Stomach (tissue), 19 donors: ENCODE results near the gene CD300E. TPM values are rescaled to one million over a fixed set of nuclear protein-coding genes. Genes with fewer than 3 reads are reported as not detected.
A peak's percentile ranks its signal among the peaks of the same experiment; 100 is the strongest.

Source experiments
- DNase-seq, 2 donors: peaks; one replicate each; pipeline versions ENCODE4 v3.0.0 to v3.0.0-alpha.2; 2013 to 2019
- H3K27ac ChIP-seq, 5 donors: fragments of 200-600 bp in 4 of 5; sonication (generic) in 4 of 5; one replicate each; pipeline ENCODE4 v1.5.1; 2013 to 2019; ENCODE audit warnings: mild to moderate bottlenecking in 1 of 5, moderate library complexity in 1 of 5
- H3K27me3 ChIP-seq, 3 donors: fragments of 200-600 bp; sonication (generic); one replicate each; pipeline ENCODE4 v1.5.1; 2017 to 2019; ENCODE audit warnings: mixed run types in 1 of 3
- H3K36me3 ChIP-seq, 4 donors: fragments of 200-600 bp; sonication (generic); 1 replicate in 3 of 4; 2 replicates in 1 of 4; pipeline ENCODE4 v1.5.1; 2016 to 2019
- H3K4me1 ChIP-seq, 4 donors: fragments of 200-600 bp; sonication (generic); one replicate each; pipeline ENCODE4 v1.5.1; 2016 to 2019
- H3K4me3 ChIP-seq, 4 donors: fragments of 200-600 bp; sonication (generic) in 3 of 4; one replicate each; pipeline ENCODE4 v1.5.1; 2016 to 2019; ENCODE audit warnings: mild to moderate bottlenecking in 1 of 4
- H3K9me3 ChIP-seq, 4 donors: fragments of 200-600 bp; sonication (generic); one replicate each; pipeline ENCODE4 v1.5.1; 2016 to 2019
- EP300 ChIP-seq: sonication (generic); formaldehyde crosslinking; IDR thresholded peaks from one replicate; pipeline ENCODE4 v1.6.1; 2017; ENCODE audit warnings: antibody characterized with exemption
- POLR2A ChIP-seq, 4 donors: fragments of 450-650 bp; IDR thresholded peaks; one replicate each; pipeline ENCODE4 v1.6.1; 2016; ENCODE audit warnings: antibody characterized with exemption in 4 of 4, control low read depth in 2 of 4, mild to moderate bottlenecking in 1 of 4, moderate library complexity in 1 of 4
- POLR2AphosphoS5 ChIP-seq, 3 donors: sonication (generic); formaldehyde crosslinking; IDR thresholded peaks; one replicate each; pipeline ENCODE4 v1.6.1; 2016; ENCODE audit warnings: antibody characterized with exemption in 3 of 3
- WGBS, 5 donors: extraction: QIAGEN DNeasy Blood & Tissue Kit in 3 of 5; methylation state at CpG; one replicate each; pipeline versions ENCODE4 v1.1.5 to v1.1.7; 2013 to 2018; 5-methylcytosine and 5-hydroxymethylcytosine counted together
- intact Hi-C: fragments of 100-400 bp; cut with DNase I; formaldehyde crosslinking; loops from one replicate; pipeline ENCODE4 v1.15.1; 2023; ENCODE audit warnings: low total_unique reads
- long read RNA-seq, 10 donors: transcript quantifications; one replicate each; lab custom pipeline, GENCODE V29; 2026
- polyA plus RNA-seq, 3 donors: library from polyadenylated mRNA; stranded (reverse); fragments of 200-250 nt; gene quantifications; one replicate each; pipeline ENCODE4 v1.2.3, GENCODE V29; 2013
- total RNA-seq, 5 donors: library from RNA; depleted of rRNA; stranded (reverse); fragments of >200 nt; gene quantifications; one replicate each; pipeline versions ENCODE4 v1.1.0 to v1.2.3, GENCODE V29; 2014 to 2016
- TF ChIP-seq, protein P1 (sequence below), 7 experiments: fragments of 450-650 bp in 4 of 7; fragments of 200-600 bp in 3 of 7; sonication (generic) in 3 of 7; IDR thresholded peaks; one replicate each; pipeline ENCODE4 v1.5.1; 2016 to 2019; ENCODE audit warnings: antibody characterized with exemption in 7 of 7, control low read depth in 2 of 7, mild to moderate bottlenecking in 1 of 7
- donor health status: healthy with polysubstance abuse.
- donor health status: Bipolar disorder and iron deficiency.
- donor health status: healthy.

The CD300E gene, protein sequence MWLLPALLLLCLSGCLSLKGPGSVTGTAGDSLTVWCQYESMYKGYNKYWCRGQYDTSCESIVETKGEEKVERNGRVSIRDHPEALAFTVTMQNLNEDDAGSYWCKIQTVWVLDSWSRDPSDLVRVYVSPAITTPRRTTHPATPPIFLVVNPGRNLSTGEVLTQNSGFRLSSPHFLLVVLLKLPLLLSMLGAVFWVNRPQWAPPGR
- total RNA-seq: 1 to 10 TPM in 1 of 5 donors, under 1 TPM in 2, not detected in 2; 0.29 to 7.6 (median 0.73) TPM
- under 1 TPM in 2 of 3 donors, not detected in 1; 0.15 to 0.37 TPM for polyA plus RNA-seq
- long read RNA-seq, donor 1: 0 reads
- long read RNA-seq, donor 2: 0 reads
- long read RNA-seq, donor 3: 0 reads
- long read RNA-seq, donor 4: 0 reads
- long read RNA-seq, donor 5: 0 reads
- long read RNA-seq, donor 6: 0 reads
- long read RNA-seq, donor 7: 0 reads
- long read RNA-seq, donor 8: 0 reads
- long read RNA-seq, donor 9: 0 reads
- long read RNA-seq, donor 10: 0 reads

GRCh38 chr17:74623693-74624093 is at the start of gene CD300E:
TSS of gene CD300E (minus strand) at chr17:74623738. CDS start at chr17:74623621, 117 bp downstream.
- Histone ChIP-seq H3K36me3 (no peaks in the 10 kb centered on the region), H3K4me1 (no peaks in the 10 kb centered on the region), H3K27me3 (peaks cover 0 to 24% (median 4%) of the 10 kb centered on the region in 3 donors), H3K27ac (peak within 1 kb of the TSS in 1 of 5 donors; percentile 24), H3K9me3 (peaks cover 0 to 12% (median 5%) of the 10 kb centered on the region in 4 donors), H3K4me3 (no peak within 1 kb of the TSS)
- intact Hi-C loops: no loop called here
- no peak for DNase-seq
- TF ChIP-seq POLR2AphosphoS5 (IDR thresholded peaks at IDR 0.05) (no peak), EP300 (no peak), POLR2A (IDR thresholded peaks at IDR 0.05) (no peak)
- TF ChIP-seq, protein P1, sequence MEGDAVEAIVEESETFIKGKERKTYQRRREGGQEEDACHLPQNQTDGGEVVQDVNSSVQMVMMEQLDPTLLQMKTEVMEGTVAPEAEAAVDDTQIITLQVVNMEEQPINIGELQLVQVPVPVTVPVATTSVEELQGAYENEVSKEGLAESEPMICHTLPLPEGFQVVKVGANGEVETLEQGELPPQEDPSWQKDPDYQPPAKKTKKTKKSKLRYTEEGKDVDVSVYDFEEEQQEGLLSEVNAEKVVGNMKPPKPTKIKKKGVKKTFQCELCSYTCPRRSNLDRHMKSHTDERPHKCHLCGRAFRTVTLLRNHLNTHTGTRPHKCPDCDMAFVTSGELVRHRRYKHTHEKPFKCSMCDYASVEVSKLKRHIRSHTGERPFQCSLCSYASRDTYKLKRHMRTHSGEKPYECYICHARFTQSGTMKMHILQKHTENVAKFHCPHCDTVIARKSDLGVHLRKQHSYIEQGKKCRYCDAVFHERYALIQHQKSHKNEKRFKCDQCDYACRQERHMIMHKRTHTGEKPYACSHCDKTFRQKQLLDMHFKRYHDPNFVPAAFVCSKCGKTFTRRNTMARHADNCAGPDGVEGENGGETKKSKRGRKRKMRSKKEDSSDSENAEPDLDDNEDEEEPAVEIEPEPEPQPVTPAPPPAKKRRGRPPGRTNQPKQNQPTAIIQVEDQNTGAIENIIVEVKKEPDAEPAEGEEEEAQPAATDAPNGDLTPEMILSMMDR (IDR thresholded peaks at IDR 0.05): no peak
- 61 to 74% (median 72%) methylated on average over 5 of the region's 5 CpGs for WGBS, 5 donors

GRCh38 chr17:74671031-74671771 is 47.7 kb upstream of the CD300E start:
- H3K36me3 ChIP-seq: no peaks in the 10 kb centered on the region
- no peak overlapping the region for H3K27ac ChIP-seq
- intact Hi-C loops: no loop called here
- H3K4me3 ChIP-seq: no peak overlapping the region
- peaks cover 0 to 4% (median 0%) of the 10 kb centered on the region in 4 donors for H3K4me1 ChIP-seq
- WGBS, 5 donors: 12 to 30% (median 15%) methylated on average over 17 to 57 of the region's 57 CpGs
- peak; percentile 64 to 95 for DNase-seq
- peaks cover 0 to 8% (median 4%) of the 10 kb centered on the region in 4 donors for H3K9me3 ChIP-seq
- peak in 1 of 3 donors; percentile 25 for TF ChIP-seq POLR2AphosphoS5 (IDR thresholded peaks at IDR 0.05)
- TF ChIP-seq, protein P1 (IDR thresholded peaks at IDR 0.05): no peak
- H3K27me3 ChIP-seq: peaks cover 0 to 86% (median 24%) of the 10 kb centered on the region in 3 donors

DNA sequence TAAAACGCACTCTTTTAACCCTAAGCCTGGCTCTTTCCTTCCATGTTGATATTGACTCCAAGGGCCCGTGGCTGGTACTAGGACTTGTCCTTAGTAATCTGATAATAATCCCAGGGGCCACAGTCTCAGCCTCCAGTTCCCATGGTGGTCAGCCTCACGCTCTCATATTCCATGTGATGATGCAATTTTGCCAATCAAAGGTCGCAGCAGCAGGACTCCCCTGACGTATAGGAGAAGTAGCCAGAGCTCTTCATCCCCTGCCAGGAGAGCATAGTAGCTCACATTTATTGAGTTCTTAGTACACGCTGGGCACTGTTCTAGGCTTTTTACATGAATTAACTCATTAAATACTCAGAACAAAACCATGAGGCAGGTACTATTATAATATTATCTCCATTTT is 46.8 kb upstream of the CD300E start:
- H3K4me1 ChIP-seq: peaks cover 0 to 4% (median 0%) of the 10 kb centered on the region in 4 donors
- H3K4me3 ChIP-seq: no peak overlapping the region
- H3K27ac ChIP-seq: no peak overlapping the region
- WGBS, 5 donors: 73 to 89% (median 80%) methylated on average over 6 of the region's 6 CpGs
- DNase-seq: no peak
- no peaks in the 10 kb centered on the region for H3K36me3 ChIP-seq
- TF ChIP-seq POLR2AphosphoS5 (IDR thresholded peaks at IDR 0.05) (no peak), EP300 (no peak)
- TF ChIP-seq, protein P1 (IDR thresholded peaks at IDR 0.05): no peak
- intact Hi-C loops: no loop called here
- peaks cover 0 to 8% (median 4%) of the 10 kb centered on the region in 4 donors for H3K9me3 ChIP-seq
- peaks cover 0 to 85% (median 26%) of the 10 kb centered on the region in 3 donors for H3K27me3 ChIP-seq

DNA sequence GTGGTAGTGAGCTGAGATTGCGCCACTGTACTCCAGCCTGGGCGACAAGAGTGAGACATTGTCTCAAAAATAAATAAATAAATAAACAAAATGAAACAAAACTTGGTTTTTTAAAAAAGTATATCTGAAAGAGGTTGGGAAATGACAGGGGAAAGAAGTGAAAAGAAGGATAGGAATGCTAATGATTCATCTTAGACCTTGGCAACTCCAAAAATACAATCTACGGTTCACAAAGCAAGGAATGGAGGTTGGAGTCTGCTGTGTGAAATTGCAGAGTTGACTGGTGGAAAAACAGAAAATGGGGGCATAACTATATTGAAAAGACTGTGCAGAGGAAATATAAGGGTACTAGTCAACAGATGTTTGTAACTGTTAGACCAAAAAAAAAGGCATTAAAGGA is 40.0 kb upstream of the CD300E start:
- no peaks in the 10 kb centered on the region for H3K4me1 ChIP-seq
- H3K27me3 ChIP-seq: peaks cover 0 to 73% (median 11%) of the 10 kb centered on the region in 3 donors
- intact Hi-C loops: no loop called here
- H3K27ac ChIP-seq: no peak overlapping the region
- no peaks in the 10 kb centered on the region for H3K9me3 ChIP-seq
- no peaks in the 10 kb centered on the region for H3K36me3 ChIP-seq
- H3K4me3 ChIP-seq: no peak overlapping the region
- TF ChIP-seq POLR2AphosphoS5 (IDR thresholded peaks at IDR 0.05) (no peak), EP300 (no peak), POLR2A (IDR thresholded peaks at IDR 0.05) (no peak)
- TF ChIP-seq, protein P1 (IDR thresholded peaks at IDR 0.05): no peak
- no peak for DNase-seq
- 82 to 94% (median 92%) methylated on average over 3 of the region's 3 CpGs for WGBS, 5 donors
